ENCODE data around the gene CX3CL1.

DNA sequence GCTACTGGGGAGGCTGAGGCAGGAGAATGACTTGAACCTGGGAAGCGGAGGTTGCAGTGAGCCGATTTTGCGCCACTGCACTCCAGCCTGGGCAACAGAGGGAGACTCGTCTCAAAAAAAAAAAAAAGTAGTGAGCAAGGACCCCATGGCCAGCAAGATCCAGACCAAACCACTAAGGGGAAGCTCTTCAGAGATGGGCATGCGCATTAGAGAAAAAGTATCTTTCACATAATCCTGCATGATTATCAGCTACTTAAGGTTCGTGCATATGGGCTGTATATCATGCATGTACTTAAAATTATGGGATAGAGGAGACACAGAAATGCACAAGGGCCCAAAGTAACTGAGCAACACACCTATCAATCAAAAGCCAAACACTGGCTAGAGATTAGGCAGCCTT, 24.4 kb upstream of the CX3CL1 start:
- TF ChIP-seq, protein P1, sequence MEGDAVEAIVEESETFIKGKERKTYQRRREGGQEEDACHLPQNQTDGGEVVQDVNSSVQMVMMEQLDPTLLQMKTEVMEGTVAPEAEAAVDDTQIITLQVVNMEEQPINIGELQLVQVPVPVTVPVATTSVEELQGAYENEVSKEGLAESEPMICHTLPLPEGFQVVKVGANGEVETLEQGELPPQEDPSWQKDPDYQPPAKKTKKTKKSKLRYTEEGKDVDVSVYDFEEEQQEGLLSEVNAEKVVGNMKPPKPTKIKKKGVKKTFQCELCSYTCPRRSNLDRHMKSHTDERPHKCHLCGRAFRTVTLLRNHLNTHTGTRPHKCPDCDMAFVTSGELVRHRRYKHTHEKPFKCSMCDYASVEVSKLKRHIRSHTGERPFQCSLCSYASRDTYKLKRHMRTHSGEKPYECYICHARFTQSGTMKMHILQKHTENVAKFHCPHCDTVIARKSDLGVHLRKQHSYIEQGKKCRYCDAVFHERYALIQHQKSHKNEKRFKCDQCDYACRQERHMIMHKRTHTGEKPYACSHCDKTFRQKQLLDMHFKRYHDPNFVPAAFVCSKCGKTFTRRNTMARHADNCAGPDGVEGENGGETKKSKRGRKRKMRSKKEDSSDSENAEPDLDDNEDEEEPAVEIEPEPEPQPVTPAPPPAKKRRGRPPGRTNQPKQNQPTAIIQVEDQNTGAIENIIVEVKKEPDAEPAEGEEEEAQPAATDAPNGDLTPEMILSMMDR (IDR thresholded peaks at IDR 0.05): no peak
- TF ChIP-seq POLR2A (IDR thresholded peaks at IDR 0.05) (no peak), POLR2AphosphoS5 (IDR thresholded peaks at IDR 0.05) (no peak)

Data from suprapubic skin (tissue), 4 donors.